ENCODE results near the gene CTBP2.

The CTBP2 gene

GRCh38 chr10:125104559-125104958 lies 55.8 kb downstream of the CTBP2 start:
- DNase-seq = no peak

- DNase-seq = no peak
Measured at GRCh38 chr10:125103924-125104323, 56.4 kb downstream of the CTBP2 start.

- no peak for DNase-seq
Measured at GRCh38 chr10:125103466-125103865, 56.9 kb downstream of the CTBP2 start.

- DNase-seq = no peak
Measured at GRCh38 chr10:125102821-125103220, 57.5 kb downstream of the CTBP2 start.

GRCh38 chr10:125102246-125102645 lies 58.1 kb downstream of the CTBP2 start:
- DNase-seq = peak; percentile 37

GRCh38 chr10:125101581-125101980 lies 58.8 kb downstream of the CTBP2 start:
- no peak for DNase-seq

GRCh38 chr10:125101049-125101448 lies 59.3 kb downstream of the CTBP2 start:
- DNase-seq = no peak

GRCh38 chr10:125097409-125098070 lies 62.8 kb downstream of the CTBP2 start:
- DNase-seq = no peak

GRCh38 chr10:125096975-125097374 lies 63.4 kb downstream of the CTBP2 start:
- no peak for DNase-seq

GRCh38 chr10:125096371-125096770 lies 64.0 kb downstream of the CTBP2 start:
- DNase-seq = no peak

GRCh38 chr10:125095776-125096175 lies 64.6 kb downstream of the CTBP2 start:
- no peak for DNase-seq

GRCh38 chr10:125095228-125095627 lies 65.1 kb downstream of the CTBP2 start:
- DNase-seq = no peak

- peak; percentile 43 for DNase-seq
Measured at GRCh38 chr10:125094806-125095205, 65.6 kb downstream of the CTBP2 start.

GRCh38 chr10:125093974-125094705 lies 66.2 kb downstream of the CTBP2 start:
- no peak for DNase-seq

GRCh38 chr10:125093199-125093973 lies 67.0 kb downstream of the CTBP2 start:
- no peak for DNase-seq

- DNase-seq = no peak
Measured at GRCh38 chr10:125092564-125093031, 67.8 kb downstream of the CTBP2 start.

- DNase-seq = no peak
Measured at GRCh38 chr10:125091891-125092290, 68.5 kb downstream of the CTBP2 start.

- DNase-seq = no peak
Measured at GRCh38 chr10:125089469-125089868, 70.9 kb downstream of the CTBP2 start.

GRCh38 chr10:125087897-125088215 lies 72.5 kb downstream of the CTBP2 start:
- no peak for DNase-seq

- DNase-seq = no peak
Measured at GRCh38 chr10:125087191-125087896, 73.0 kb downstream of the CTBP2 start.

- no peak for DNase-seq
Measured at GRCh38 chr10:125086691-125087090, 73.7 kb downstream of the CTBP2 start.

GRCh38 chr10:125085258-125086054 lies 74.9 kb downstream of the CTBP2 start:
- DNase-seq = no peak

All from hematopoietic multipotent progenitor cell treated with erythropoietin and hydrocortisone succinate and interleukin-3 and kit ligand, for 4 days (in vitro differentiated cells).